Mucosa of gallbladder (tissue), 1 donor: Measurements from ENCODE around the gene SLC4A8. TPM values are rescaled to one million over a fixed set of nuclear protein-coding genes. Genes with fewer than 3 reads are reported as not detected.
"Not testable (repeated sequence)": the region's sequence is repeated elsewhere in the genome, so short reads cannot be mapped to it uniquely, and the experiment has no call there.

Source experiments
- DNase-seq: peaks from one replicate; pipeline ENCODE4 v3.0.0-alpha.2; 2020; ENCODE audit warnings: low spot score
- total RNA-seq: library from RNA; stranded (reverse); gene quantifications from one replicate; pipeline ENCODE4 v1.2.1, GENCODE V29; 2021
- donor health status: DM: no; HTN: no; CAD: no.

Gene SLC4A8
- total RNA-seq, 1 donor from 2014 or later: 2.6 TPM

- DNase-seq: no peak
Measured at GRCh38 chr12:51480978-51481377, 56.3 kb downstream of the SLC4A8 start.

GRCh38 chr12:51482929-51483697 lies 58.5 kb downstream of the SLC4A8 start:
- DNase-seq: no peak

- DNase-seq: no peak
Measured at GRCh38 chr12:51484119-51484518, 59.5 kb downstream of the SLC4A8 start.

DNA sequence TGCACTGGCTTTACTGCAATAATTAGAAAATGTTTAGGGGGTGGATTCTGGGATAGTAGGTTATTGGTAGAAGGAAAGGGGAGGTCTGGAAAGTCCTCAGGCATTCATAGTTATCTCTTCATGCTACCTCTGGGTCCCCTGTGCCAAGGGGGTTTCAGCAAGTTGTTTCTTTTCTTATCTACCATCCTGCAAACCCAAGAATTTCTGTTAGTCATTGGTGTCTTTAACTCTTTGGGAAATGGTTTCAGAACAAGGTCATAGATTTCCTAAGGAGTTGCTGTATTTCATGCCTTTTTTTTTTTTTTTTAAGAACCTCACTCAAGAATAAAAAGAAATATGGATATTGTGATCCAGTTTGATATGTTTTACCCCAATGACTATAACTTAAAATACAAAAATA lies 63.6 kb downstream of the SLC4A8 start:
- DNase-seq: no peak

DNA sequence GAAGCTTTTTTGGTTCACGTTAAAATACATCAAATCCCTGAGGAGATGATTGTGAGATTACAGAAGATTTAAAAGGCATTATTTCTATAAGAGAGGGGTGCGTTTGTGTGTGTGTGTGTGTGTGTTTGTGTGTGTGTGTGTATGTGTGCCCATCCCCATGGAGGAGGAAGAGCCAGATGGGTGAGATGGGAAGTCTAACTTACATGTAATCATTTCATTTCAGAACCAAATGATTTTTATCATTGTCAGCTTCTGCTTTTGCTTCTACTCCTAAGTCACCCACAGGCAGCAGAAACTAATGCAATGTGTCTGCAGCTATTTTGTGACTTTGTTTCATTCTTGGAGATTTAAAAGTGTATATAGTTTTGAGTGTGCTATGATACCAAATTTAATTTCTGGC lies 68.7 kb downstream of the SLC4A8 start:
- no peak for DNase-seq

GRCh38 chr12:51496895-51497294 lies 72.3 kb downstream of the SLC4A8 start:
- DNase-seq: no peak

DNA sequence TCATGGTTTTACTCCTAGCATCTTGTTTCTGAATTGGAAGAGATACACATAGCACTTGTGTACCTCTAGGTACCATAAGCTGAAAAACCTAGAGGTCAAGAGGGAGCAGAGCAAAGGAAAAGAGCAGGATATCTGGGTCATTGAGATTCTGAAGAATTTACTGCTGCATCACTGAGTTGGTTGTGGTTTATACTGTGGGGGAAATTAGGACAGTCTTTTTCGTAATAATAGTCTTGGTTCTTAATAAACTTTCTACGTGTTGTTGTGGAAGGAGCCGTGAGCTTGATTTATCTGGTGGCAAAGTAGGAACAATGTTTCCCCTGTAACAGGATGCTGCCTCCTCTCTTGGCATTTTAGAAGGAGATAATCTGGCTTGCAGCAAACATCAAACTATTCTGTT lies 80.2 kb downstream of the SLC4A8 start:
- no peak for DNase-seq

GRCh38 chr12:51505360-51506105 lies 80.9 kb downstream of the SLC4A8 start:
- DNase-seq: no peak

DNA sequence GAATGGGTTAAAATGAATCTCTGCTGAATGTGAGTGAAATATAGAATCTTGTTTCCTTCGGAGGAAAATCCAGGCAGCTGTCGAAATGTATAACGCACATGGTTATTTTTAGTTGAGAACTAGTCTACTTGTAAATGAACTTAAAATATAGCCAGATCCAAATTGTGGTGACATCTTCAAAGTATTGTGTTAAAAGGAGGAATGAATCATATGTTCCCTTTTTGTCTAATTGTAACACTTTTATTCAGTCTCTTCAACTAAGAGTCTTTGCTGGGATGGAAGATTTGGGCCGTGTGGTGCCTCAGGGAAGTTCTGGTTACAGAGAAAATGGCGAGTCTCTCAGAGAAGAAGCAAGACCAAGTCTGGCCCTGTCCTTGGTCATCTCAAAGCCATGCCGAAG lies 82.5 kb downstream of the SLC4A8 start:
- DNase-seq: no peak

DNA sequence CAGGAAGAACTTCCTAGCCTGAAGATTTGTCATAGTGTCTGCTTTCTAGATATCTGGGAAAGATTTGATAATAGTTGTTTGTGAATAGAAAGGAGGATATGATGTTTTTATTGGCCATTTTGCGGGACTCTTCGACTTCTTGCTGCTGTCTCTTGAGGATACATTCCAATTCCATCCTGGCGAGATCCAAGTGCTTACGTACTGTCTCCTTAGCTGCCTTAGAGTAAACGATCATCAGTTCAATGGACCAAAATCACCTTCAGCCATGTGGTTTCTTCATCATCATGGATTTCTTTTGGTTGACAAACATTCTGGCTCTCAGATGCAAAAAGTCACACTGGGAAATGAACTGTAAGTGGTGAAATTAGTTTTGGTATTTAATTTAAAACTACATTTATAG lies 83.7 kb downstream of the SLC4A8 start:
- no peak for DNase-seq

DNA sequence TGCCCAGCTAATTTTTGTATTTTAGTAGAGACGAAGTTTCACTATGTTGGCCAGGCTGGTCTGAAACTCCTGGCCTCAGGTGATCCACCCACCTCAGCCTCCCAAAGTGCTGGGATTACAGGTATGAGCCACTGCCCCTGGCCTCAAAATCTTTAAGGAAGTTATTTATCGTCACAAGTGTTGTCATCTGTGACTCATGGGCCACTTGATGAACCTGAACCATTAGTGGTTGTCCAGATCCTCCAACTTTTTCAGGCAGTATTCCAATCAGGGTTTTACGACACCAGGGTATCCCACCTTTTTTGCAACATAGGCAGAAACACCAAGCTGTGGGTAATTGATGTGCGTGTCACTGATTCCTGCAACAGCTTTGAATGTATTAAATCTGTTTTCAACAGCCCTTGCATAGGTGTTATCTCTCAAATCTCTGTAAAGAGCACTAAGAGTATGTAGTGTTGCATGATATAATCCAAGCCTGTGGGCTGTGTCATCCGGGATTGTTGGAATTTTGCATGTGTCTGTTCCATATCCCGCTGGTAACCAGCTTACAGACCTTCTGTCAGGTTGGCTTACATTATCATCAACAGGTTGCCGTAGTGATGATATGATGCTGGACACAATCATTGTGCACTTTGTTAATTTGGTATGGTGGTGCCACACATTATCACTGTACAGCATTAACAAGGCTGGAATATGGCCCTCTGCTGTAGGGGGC lies 87.1 kb downstream of the SLC4A8 start:
- no peak for DNase-seq

- no peak for DNase-seq
Measured at GRCh38 chr12:51512438-51512837, 87.8 kb downstream of the SLC4A8 start.

- not testable (repeated sequence) for DNase-seq
Measured at GRCh38 chr12:51515037-51515436, 90.4 kb downstream of the SLC4A8 start.

DNA sequence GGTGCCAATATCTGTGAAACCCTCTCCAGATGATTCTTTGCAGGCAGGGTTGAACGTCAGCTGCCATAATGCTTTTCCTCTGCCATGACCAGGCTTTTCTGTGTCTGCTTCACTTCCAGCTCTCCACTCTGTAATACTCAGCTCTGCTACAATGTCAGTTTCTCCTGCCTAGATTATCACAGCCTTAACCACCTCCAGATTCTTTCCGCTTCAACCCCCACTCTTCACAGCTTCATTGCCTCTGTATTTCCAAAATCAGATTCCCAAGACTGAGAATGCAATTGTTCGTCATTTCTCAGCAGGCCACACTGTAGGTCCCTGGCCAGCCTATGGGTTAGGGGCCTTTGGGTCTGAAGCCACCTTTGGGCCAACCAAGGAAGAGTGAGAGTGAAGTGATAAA lies 92.7 kb downstream of the SLC4A8 start:
- DNase-seq: no peak

- no peak for DNase-seq
Measured at GRCh38 chr12:51517800-51518199, 93.2 kb downstream of the SLC4A8 start.

GRCh38 chr12:51519755-51520154 lies 95.1 kb downstream of the SLC4A8 start:
- DNase-seq: no peak

DNA sequence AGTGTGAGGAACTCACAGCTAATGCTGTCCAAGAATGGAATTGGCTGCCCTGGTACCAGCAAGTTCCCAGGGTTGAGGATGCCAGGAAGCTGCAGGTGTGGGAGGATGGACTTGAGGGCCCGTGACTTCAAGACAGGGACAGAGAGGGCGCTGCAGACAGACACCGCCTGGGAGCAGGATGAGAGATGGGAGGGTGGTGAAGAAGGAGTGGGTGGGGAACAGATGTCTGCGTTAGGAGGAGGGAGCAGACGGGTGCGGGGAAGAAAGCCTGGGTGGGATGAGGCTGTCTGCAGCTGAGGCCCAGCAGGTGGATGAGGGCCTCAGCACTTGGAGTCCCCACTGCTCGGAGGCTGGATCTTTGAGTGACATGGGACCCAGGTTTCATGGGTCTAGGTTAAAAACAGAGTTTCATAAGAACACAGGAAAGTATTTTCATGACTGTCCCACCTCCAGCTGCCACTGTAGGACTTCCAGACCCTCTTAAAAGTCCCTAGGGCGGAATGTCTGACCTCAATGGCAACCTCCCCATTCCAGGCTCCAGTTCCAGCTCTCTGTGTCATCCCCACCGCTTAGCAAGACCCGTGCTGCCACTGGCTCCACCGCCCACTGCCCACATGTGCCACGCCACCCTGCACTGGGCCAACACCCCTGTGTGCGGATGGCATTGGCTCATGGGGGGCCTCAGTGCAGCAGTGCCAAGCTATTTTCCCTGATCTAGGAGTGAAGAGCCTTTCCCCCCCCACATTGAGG lies 96.1 kb downstream of the SLC4A8 start:
- no peak for DNase-seq

- no peak for DNase-seq
Measured at GRCh38 chr12:51521554-51522276, 97.1 kb downstream of the SLC4A8 start.

DNA sequence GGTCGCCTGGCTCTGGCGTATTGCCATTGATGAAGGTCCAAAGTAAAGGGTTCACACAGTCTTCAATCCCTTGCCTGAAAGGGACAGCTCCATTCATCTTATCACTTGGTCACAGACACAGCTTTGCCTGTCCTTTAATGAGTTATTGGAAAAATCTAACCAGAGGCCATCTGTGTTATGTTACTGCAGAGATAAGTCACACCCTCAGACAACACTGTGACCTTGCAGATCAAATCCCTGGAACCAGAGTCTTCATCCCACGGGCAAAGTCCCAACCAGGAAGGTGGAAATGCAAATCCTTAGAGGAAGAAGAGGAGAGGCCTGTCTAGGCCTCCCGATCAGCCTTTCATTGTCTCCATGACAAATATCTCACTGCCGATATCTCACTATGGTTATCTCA lies 98.1 kb downstream of the SLC4A8 start:
- DNase-seq: no peak

GRCh38 chr12:51524386-51524901 lies 99.8 kb downstream of the SLC4A8 start:
- no peak for DNase-seq

DNA sequence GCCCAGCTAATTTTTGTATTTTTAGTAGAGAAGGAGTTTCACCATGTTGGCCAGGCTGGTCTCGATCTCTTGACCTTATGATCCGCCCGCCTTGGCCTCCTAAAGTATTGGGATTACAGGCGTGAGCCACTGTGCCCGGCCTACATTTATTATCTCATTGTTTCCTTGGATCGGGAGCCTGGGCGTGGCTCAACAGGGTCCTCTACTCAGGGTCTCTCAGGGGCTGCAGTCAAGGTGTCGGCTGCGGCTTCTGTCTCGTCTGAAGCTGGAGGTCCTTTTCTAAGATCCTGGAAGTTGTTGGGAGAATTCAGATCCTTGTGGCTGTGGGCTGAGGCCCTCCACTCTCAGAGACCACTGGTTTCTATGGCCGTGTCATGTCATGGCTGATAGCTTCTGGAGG lies 100.9 kb downstream of the SLC4A8 start:
- DNase-seq: no peak
